Adrenal gland (tissue), 5 donors: ENCODE results near the gene G3BP2.

Experiments
- POLR2A ChIP-seq, 2 donors: fragments of 450-650 bp; IDR thresholded peaks; one replicate each; pipeline ENCODE4 v1.6.1; 2017; ENCODE audit warnings: antibody characterized with exemption in 2 of 2, mild to moderate bottlenecking in 2 of 2, moderate library complexity in 1 of 2
- TF ChIP-seq, protein P1 (sequence below), 6 experiments: fragments of 450-650 bp in 4 of 6; fragments of 200-600 bp in 2 of 6; sonication (generic) in 1 of 6; IDR thresholded peaks; 1 replicate in 5 of 6; 2 replicates in 1 of 6; pipeline versions ENCODE4 v1.5.1 to v1.8.0; 2016 to 2021; ENCODE audit warnings: antibody characterized with exemption in 6 of 6, mild to moderate bottlenecking in 2 of 6, moderate library complexity in 1 of 6
- donor health status: DM: no; HTN: no; CAD: no.

DNA sequence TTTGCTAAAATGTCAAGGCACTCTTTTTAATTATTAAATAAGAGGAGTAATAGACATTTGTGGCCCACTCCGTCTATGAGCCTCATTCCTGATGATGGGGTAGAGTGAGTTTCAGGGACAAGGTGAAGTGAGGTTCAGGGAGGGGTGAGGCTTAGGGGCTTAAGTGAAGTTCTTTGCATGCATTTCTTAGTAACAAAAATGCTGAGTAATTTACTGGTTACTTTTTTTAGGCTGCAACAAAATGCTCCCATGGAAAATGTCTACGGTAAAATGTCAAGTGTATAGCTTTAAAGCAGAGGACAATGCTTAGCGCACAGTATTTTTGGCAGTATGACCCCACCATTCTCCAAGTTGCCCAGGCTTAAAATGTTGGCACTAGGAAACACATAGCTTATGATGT, 49.2 kb upstream of the G3BP2 start:
- TF ChIP-seq, protein P1, sequence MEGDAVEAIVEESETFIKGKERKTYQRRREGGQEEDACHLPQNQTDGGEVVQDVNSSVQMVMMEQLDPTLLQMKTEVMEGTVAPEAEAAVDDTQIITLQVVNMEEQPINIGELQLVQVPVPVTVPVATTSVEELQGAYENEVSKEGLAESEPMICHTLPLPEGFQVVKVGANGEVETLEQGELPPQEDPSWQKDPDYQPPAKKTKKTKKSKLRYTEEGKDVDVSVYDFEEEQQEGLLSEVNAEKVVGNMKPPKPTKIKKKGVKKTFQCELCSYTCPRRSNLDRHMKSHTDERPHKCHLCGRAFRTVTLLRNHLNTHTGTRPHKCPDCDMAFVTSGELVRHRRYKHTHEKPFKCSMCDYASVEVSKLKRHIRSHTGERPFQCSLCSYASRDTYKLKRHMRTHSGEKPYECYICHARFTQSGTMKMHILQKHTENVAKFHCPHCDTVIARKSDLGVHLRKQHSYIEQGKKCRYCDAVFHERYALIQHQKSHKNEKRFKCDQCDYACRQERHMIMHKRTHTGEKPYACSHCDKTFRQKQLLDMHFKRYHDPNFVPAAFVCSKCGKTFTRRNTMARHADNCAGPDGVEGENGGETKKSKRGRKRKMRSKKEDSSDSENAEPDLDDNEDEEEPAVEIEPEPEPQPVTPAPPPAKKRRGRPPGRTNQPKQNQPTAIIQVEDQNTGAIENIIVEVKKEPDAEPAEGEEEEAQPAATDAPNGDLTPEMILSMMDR (IDR thresholded peaks at IDR 0.05) = no peak
- no peak for TF ChIP-seq POLR2A (IDR thresholded peaks at IDR 0.05)
